Fibroblast of gingiva (primary cell): ENCODE results near the gene DNAH9.

ENCODE experiments used
- DNase-seq: peaks from one replicate; pipeline ENCODE4 v3.0.0-alpha.2; 2011; ENCODE audit warnings: low read depth

Gene DNAH9

GRCh38 chr17:11840831-11841230 is 242.6 kb downstream of the DNAH9 start:
- DNase-seq: no peak

DNA sequence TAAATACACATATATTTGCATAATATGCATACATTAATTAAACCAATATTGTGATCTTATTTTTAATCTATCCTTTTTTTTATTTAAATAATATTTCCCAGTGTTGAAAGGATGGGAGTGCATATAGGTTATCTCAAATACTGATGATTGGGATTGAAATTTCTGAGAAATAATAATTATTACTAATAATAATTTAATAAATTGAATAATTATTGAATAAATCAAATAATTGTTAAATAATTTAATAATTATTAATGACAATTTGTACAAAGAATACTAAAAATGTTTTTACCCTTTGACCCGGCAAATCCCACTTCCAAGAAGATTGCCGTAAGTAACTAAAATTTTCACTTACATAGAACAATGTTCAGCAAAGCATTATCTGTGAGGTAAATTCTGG is 250.1 kb downstream of the DNAH9 start:
- DNase-seq: no peak

- DNase-seq: no peak
These were observed 254.0 kb downstream of the DNAH9 start for GRCh38 chr17:11852231-11852630.

DNA sequence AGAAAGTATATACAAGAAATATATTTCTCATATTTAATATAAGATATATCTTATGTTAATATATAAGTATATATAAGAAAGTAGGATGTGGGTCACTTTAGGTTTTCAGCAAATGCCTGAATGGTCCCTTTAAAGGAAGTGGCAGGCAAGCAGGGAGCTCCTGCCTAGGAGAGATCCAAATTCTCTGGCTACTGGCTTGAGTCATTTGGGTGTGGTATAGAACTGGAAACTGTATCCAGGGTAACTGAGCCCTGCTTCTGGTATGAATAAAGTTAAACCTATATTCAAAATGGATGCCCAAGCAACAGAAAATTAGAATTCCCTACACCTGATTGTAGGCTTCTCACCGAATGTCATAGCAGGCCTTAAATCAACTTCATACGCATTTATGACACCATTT is 254.6 kb downstream of the DNAH9 start:
- no peak for DNase-seq

- DNase-seq: no peak
These were observed 255.3 kb downstream of the DNAH9 start for GRCh38 chr17:11853321-11854151.

- DNase-seq: no peak
These were observed 257.0 kb downstream of the DNAH9 start for GRCh38 chr17:11855306-11855705.

DNA sequence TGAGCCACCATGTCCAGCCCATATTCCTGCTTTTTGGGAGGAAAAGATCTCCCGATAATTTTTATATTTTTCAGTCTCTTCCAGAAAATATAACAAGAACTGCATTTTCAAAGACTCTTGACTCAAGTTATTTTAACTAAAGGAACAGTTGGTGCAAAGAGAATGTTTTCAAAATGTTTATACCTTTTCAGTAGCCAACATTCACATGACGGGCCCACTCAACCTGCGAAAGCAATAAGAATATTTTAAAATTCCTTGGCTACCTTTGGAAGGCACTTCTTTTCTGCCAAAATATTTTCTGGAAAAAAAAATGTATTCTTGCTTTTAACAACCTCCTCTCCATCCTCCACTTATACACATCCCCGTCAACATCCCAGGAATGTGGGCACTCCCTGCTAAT is 258.7 kb downstream of the DNAH9 start:
- no peak for DNase-seq

- DNase-seq: no peak
These were observed 271.6 kb downstream of the DNAH9 start for GRCh38 chr17:11869680-11870394.

DNA sequence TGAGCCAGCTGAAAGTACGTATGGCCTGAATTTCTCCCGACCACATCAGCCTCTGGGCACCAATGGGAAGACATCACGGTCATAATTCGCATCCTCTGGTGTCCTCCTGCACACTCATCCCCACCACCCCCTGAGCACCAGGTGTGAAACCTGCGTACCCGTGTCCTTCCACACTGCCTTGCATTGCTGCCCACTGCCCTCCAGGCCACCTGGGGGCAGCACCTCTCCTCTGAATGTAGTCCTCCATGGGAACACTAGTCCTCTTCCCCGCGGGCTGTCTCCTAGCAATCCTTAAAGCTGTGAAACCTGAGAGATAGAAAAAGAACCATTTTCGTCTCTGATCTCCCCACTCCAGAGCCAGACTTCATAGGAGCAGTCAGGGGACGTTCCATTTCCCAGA is 273.5 kb downstream of the DNAH9 start:
- DNase-seq: no peak

GRCh38 chr17:11874756-11875155 is 276.5 kb downstream of the DNAH9 start:
- no peak for DNase-seq

- DNase-seq: no peak
These were observed 282.4 kb downstream of the DNAH9 start for GRCh38 chr17:11880714-11881113.

- DNase-seq: no peak
These were observed 284.4 kb downstream of the DNAH9 start for GRCh38 chr17:11882716-11883115.

- no peak for DNase-seq
These were observed 286.8 kb downstream of the DNAH9 start for GRCh38 chr17:11885051-11885450.

- no peak for DNase-seq
These were observed 291.0 kb downstream of the DNAH9 start for GRCh38 chr17:11889266-11889665.

DNA sequence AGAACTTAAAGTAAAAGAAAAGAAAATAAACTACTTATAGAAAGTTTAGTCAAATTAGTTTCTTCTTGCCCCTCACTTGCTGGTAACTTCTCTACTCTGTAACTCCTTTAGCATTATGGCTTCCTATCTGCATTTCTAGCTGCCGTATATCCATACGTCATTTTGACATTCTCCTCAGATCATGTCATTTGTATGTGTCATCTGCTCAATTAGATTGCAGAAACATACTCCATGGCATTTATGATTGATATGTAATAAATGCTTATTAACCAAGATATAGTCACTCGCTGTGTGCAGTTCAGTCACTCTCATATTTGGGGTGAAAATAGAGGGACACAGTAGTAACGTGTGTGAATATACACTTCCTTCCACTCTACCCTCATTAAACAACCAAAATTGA is 295.6 kb downstream of the DNAH9 start:
- DNase-seq: no peak

DNA sequence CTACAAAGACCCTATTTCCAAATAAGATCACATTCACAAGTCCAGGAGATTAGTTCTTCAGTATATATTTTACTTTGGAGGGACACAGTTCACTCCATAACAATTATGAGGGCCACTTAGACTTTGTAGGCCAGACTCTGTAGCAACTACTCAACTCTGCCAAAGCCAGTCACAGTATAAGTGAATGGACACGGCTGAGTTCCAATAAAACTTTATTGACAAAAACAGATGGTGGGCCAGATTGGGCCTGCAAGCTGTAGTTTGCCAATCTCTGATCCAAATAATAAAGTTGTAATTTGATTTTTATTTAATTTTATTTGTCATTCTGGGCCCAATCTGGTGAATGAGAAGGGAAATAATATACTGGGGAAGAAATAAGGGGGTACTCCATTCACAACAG is 297.9 kb downstream of the DNAH9 start:
- DNase-seq: no peak

DNA sequence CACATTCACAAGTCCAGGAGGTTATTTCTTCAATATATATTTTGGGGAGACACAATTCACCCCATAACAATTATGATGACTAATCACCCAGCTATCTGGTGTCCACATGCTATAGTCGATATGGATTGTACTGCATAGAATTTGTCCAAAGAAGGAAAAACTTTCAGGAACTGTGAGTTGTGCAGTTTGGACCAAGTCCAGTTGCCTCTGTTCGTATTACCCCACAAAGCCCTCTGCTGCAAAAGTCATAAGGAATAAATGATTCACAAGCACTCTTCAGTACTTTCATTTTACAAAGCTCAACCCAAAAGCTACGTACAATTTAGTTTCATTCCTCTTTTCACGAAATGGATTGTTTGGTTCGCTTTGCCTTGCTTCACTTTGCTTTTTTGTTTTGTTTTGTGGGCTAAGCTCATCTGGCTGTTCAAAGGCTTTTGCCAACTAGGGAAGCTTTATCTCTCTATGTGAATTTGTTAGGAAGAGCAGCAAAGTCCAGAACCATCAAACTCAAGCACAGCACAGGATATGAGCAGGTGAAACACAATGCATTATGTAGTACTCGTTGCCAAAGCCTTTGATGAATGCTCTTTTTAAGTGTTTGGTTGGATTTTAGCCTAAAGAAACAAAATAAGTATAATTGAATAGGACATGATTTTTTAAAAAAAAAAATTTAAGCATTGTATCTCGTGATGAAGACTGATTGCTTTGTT is 300.4 kb downstream of the DNAH9 start:
- DNase-seq: no peak

DNA sequence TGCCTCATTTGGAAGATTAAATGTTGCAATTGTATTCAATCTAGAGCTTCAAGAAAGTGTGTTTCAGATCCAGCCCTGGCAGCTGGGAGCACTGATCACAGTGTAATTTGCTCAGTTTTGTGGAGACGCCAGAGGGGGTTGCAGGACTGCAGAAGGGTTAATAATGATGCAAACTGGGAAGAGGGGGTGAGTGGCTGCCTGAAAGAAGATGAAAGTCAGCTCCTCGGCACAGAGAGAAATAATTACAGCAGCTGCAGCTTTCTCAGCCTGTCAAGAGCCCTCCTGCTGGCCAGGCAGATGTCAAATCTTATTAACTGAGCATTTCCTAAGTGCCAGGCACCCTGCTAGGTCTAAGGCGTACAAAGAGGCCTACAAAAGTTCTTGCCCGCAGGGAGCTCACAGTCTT is 301.3 kb downstream of the DNAH9 start:
- DNase-seq: no peak

DNA sequence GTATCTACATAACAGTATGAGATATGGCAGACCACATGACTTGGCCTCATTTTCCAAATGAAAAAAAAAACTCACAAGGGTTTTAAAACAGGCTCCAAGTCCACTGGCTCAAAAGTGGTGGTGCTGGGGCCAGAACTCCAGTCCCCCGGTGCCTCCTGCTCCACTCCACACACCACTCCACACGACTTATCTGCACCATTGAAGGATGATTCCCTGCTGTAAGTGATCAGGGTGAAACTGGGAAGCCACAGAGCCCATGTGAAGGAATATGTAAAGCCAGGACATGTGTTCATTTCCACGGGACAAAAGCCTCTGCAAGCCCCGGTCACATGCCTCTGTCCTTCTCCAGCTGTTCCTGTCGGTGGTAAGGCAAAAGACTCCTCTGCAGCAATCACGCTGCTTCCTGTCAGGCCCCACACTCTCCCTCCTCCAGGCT is 301.8 kb downstream of the DNAH9 start:
- DNase-seq: no peak

DNA sequence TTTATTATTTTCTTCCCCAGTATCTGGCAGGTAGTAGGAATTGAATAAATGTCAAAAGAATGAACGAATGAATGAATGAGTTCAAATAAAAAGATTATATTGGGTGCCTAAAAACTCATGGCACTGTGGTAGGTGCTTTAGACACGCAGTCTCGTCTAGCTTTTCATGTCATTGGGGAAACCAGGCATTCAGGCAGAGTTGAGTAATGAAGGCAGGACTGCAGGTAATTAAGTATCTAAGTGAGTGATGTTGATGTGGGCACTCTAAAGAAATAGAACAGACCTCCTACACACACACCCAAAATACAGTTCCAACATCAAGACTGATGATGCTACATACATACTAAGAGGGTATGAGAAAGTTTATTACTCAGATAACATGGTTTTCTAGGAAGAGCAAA is 302.4 kb downstream of the DNAH9 start:
- no peak for DNase-seq

- no peak for DNase-seq
These were observed 303.7 kb downstream of the DNAH9 start for GRCh38 chr17:11901931-11902330.

GRCh38 chr17:11908711-11909146 is 310.5 kb downstream of the DNAH9 start:
- DNase-seq: no peak

DNA sequence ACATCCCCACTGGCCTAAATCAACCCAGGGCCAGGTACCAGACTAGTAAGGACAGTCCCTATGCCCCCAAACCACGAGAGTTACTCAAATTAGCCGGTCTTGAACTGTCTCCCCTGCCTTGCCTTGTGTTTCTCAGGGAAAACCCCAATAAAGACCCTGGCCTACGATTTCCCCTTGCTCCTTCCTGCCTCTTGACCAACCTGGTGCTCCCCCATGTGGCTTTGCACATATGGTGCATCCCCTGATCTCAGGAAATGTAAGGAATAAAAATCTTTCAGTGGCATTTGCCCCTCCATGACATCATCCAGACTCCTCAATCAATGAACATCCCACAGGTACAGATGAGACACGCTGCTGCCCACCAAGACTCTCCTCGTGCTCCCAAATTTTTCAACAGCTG is 311.1 kb downstream of the DNAH9 start:
- DNase-seq: no peak
